Loucy (cell line): ENCODE results near the gene SCRT2.

Experiments
- H2AFZ ChIP-seq: fragments of 200-600 bp; sonication (generic); 2 replicates; pipeline ENCODE4 v1.6.0; 2016; ENCODE audit warnings: antibody characterized with exemption, mild to moderate bottlenecking, low read length, moderate library complexity
- H3F3A ChIP-seq: fragments of 200-600 bp; 2 replicates; pipeline ENCODE4 v1.6.0; 2016; ENCODE audit warnings: antibody characterized with exemption, low read depth, mild to moderate bottlenecking
- H3K27me3 ChIP-seq: fragments of 200-600 bp; sonication (generic); 2 replicates; pipeline ENCODE4 v1.6.1; 2014; ENCODE audit warnings: low read length, mild to moderate bottlenecking; ENCODE audit not compliant: insufficient read depth, poor library complexity, severe bottlenecking
- H3K36me3 ChIP-seq: fragments of 200-600 bp; sonication (generic); 2 replicates; pipeline ENCODE4 v1.6.1; 2016; ENCODE audit warnings: low read length; ENCODE audit not compliant: insufficient read depth
- H3K4me1 ChIP-seq: fragments of 200-600 bp; sonication (generic); 2 replicates; pipeline ENCODE4 v1.5.1; 2014; ENCODE audit warnings: low read length, mild to moderate bottlenecking; ENCODE audit not compliant: insufficient read depth, poor library complexity, severe bottlenecking
- H3K4me2 ChIP-seq: fragments of 200-600 bp; sonication (generic); 2 replicates; pipeline ENCODE4 v1.6.0; 2014; ENCODE audit warnings: antibody characterized with exemption, low read length, low read depth, mild to moderate bottlenecking; ENCODE audit not compliant: poor library complexity, severe bottlenecking
- H3K4me3 ChIP-seq: fragments of 200-600 bp; sonication (generic); 2 replicates; pipeline ENCODE4 v1.5.1; 2014; ENCODE audit warnings: low read length, mild to moderate bottlenecking, mixed read lengths; ENCODE audit not compliant: poor library complexity, severe bottlenecking
- H3K79me2 ChIP-seq: fragments of 200-600 bp; sonication (generic); 2 replicates; pipeline ENCODE4 v1.6.1; 2014; ENCODE audit warnings: low read length; ENCODE audit not compliant: insufficient read depth
- H3K9ac ChIP-seq: fragments of 200-600 bp; sonication (generic); 2 replicates; pipeline ENCODE4 v1.6.0; 2014; ENCODE audit warnings: mild to moderate bottlenecking, low read depth, low read length, moderate library complexity; ENCODE audit not compliant: poor library complexity, severe bottlenecking
- H3K9me2 ChIP-seq: fragments of 200-600 bp; sonication (generic); replicated peaks from 2 replicates; pipeline ENCODE4 v1.6.1; 2016; ENCODE audit warnings: low read depth, low read length, mixed read lengths
- H3K9me3 ChIP-seq: fragments of 200-600 bp; sonication (generic); 2 replicates; pipeline ENCODE4 v1.6.1; 2014; ENCODE audit warnings: mild to moderate bottlenecking, antibody characterized with exemption, low read length, low read depth; ENCODE audit not compliant: insufficient read depth
- H4K20me1 ChIP-seq: fragments of 200-600 bp; sonication (generic); 2 replicates; pipeline ENCODE4 v1.6.0; 2014; ENCODE audit warnings: antibody characterized with exemption, low read length, mild to moderate bottlenecking; ENCODE audit not compliant: insufficient read depth, poor library complexity, severe bottlenecking
- EZH2phosphoT487 ChIP-seq: fragments of 200-600 bp; IDR thresholded peaks from 2 replicates; pipeline ENCODE4 v1.6.1; 2018; ENCODE audit warnings: antibody characterized with exemption, mild to moderate bottlenecking, moderate library complexity, borderline replicate concordance
- TF ChIP-seq, protein P1 (sequence below): fragments of 200-600 bp; sonication (generic); conservative IDR thresholded peaks from 2 replicates; pipeline ENCODE4 v1.5.1; 2014; ENCODE audit warnings: mild to moderate bottlenecking, antibody characterized with exemption, low read length

Gene SCRT2

GRCh38 chr20:661474-662270 lies 13.9 kb downstream of the SCRT2 start:
- Histone ChIP-seq H3K9me2 (no peaks in the 10 kb centered on the region), H3K4me1 (peaks cover 8% of the 10 kb centered on the region)

GRCh38 chr20:658731-659291 lies 16.8 kb downstream of the SCRT2 start:
- peaks cover 8% of the 10 kb centered on the region for H3K4me1 ChIP-seq
- H3K9me2 ChIP-seq = no peaks in the 10 kb centered on the region
- H3K79me2 ChIP-seq = no peaks in the 10 kb centered on the region
- H4K20me1 ChIP-seq = no peaks in the 10 kb centered on the region
- no peaks in the 10 kb centered on the region for H3K27me3 ChIP-seq
- TF ChIP-seq, protein P1, sequence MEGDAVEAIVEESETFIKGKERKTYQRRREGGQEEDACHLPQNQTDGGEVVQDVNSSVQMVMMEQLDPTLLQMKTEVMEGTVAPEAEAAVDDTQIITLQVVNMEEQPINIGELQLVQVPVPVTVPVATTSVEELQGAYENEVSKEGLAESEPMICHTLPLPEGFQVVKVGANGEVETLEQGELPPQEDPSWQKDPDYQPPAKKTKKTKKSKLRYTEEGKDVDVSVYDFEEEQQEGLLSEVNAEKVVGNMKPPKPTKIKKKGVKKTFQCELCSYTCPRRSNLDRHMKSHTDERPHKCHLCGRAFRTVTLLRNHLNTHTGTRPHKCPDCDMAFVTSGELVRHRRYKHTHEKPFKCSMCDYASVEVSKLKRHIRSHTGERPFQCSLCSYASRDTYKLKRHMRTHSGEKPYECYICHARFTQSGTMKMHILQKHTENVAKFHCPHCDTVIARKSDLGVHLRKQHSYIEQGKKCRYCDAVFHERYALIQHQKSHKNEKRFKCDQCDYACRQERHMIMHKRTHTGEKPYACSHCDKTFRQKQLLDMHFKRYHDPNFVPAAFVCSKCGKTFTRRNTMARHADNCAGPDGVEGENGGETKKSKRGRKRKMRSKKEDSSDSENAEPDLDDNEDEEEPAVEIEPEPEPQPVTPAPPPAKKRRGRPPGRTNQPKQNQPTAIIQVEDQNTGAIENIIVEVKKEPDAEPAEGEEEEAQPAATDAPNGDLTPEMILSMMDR = no peak
- no peak for TF ChIP-seq EZH2phosphoT487
- H3K4me2 ChIP-seq = no peak overlapping the region
- no peak overlapping the region for H2AFZ ChIP-seq
- no peaks in the 10 kb centered on the region for H3K36me3 ChIP-seq
- no peaks in the 10 kb centered on the region for H3F3A ChIP-seq
- no peak overlapping the region for H3K9ac ChIP-seq
- no peak overlapping the region for H3K4me3 ChIP-seq
- no peaks in the 10 kb centered on the region for H3K9me3 ChIP-seq

More at GRCh38 chr20:661474-662270, 13.9 kb downstream of the SCRT2 start:
- H3K27me3 ChIP-seq = no peaks in the 10 kb centered on the region
- no peak overlapping the region for H3K4me3 ChIP-seq
- no peaks in the 10 kb centered on the region for H3K79me2 ChIP-seq
- no peak for TF ChIP-seq EZH2phosphoT487
- TF ChIP-seq, protein P1 = no peak
- no peaks in the 10 kb centered on the region for H3K9me3 ChIP-seq
- H4K20me1 ChIP-seq = no peaks in the 10 kb centered on the region
- H2AFZ ChIP-seq = no peak overlapping the region
- no peak overlapping the region for H3K9ac ChIP-seq
- no peaks in the 10 kb centered on the region for H3K36me3 ChIP-seq
- no peaks in the 10 kb centered on the region for H3F3A ChIP-seq
- no peak overlapping the region for H3K4me2 ChIP-seq

DNA sequence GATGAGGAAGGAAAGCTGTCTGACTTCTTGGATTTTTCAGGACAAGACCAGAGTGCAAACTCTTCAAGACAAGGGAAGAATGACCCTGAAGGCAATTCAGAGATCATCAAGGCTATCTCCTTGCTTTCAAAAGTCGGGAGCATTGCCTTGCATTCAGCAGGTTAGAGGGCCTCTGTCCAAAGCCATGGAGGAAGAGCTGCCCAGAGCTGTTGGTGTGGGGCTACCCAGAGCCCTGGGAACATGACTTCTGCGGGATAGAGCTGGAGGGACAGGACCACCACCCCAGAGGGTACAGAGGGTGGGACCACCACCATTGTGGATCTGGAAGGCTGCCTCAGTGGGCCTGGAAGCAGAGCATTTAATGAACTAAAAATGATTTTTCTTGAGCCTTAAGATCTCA lies 17.4 kb downstream of the SCRT2 start:
- Histone ChIP-seq H2AFZ (no peak overlapping the region), H3K27me3 (no peaks in the 10 kb centered on the region), H3K9me3 (no peaks in the 10 kb centered on the region), H3K4me2 (no peak overlapping the region), H3K4me3 (no peak overlapping the region), H3F3A (no peaks in the 10 kb centered on the region), H3K9me2 (no peaks in the 10 kb centered on the region), H3K9ac (no peak overlapping the region), H4K20me1 (no peaks in the 10 kb centered on the region), H3K79me2 (no peaks in the 10 kb centered on the region), H3K4me1 (peaks cover 8% of the 10 kb centered on the region), H3K36me3 (no peaks in the 10 kb centered on the region)
- TF ChIP-seq, protein P1 = no peak
- no peak for TF ChIP-seq EZH2phosphoT487
